WTC11 (cell line): ENCODE results near the gene ZDHHC14. TPM values are rescaled to one million over a fixed set of nuclear protein-coding genes. Genes with fewer than 3 reads are reported as not detected.
A peak's percentile ranks its signal among the peaks of the same experiment; 100 is the strongest.

ENCODE experiments used
- ATAC-seq: fragments of 200-7000 bp; cut with Tn5 transposase; 2 replicates; pipeline ENCODE4 v1.10.0; 2021; ENCODE audit warnings: mild to moderate bottlenecking, moderate library complexity
- CTCF ChIA-PET: fragments of 300-600 bp; sonication (Branson Sonifier 250); formaldehyde crosslinking; loops from one replicate; lab custom pipeline; 2021; ENCODE audit warnings: antibody characterized with exemption; lab: Charles Lee
- POLR2A ChIA-PET: fragments of 350-600 bp; sonication (Branson Sonifier 250); formaldehyde crosslinking; loops from one replicate; lab custom pipeline; 2021; ENCODE audit warnings: antibody characterized with exemption; lab: Charles Lee
- DNase-seq: peaks from one replicate; pipeline ENCODE4 v3.0.0; 2021; ENCODE audit warnings: low spot score
- H3K27ac Mint-ChIP-seq: 2 replicates; pipeline ENCODE4 v1.8.0; 2021; ENCODE audit warnings: mixed read lengths
- H3K27me3 Mint-ChIP-seq: 2 replicates; pipeline ENCODE4 v1.8.0; 2021; ENCODE audit warnings: low read depth, mild to moderate bottlenecking, moderate library complexity, mixed read lengths
- H3K36me3 Mint-ChIP-seq: 2 replicates; pipeline ENCODE4 v1.8.0; 2021; ENCODE audit warnings: mixed read lengths
- H3K4me1 Mint-ChIP-seq: 2 replicates; pipeline ENCODE4 v1.8.0; 2022; ENCODE audit warnings: mixed read lengths
- H3K4me3 Mint-ChIP-seq: 2 replicates; pipeline ENCODE4 v1.8.0; 2021; ENCODE audit warnings: mild to moderate bottlenecking, moderate library complexity, mixed read lengths
- H3K9me3 Mint-ChIP-seq: 2 replicates; pipeline ENCODE4 v1.8.0; 2021; ENCODE audit warnings: mixed read lengths
- ELF4 ChIP-seq: sonication (generic); formaldehyde crosslinking; IDR thresholded peaks from 2 replicates; pipeline ENCODE4 v1.8.1; 2022; ENCODE audit warnings: low read depth, mild to moderate bottlenecking, moderate library complexity, missing genetic modification reagents
- EMX1 ChIP-seq: fragments of 250-450 bp; sonication (Bioruptor Pico); IDR thresholded peaks from 2 replicates; pipeline ENCODE4 v1.8.0; 2021; ENCODE audit warnings: mild to moderate bottlenecking
- ETV6 ChIP-seq: sonication (generic); formaldehyde crosslinking; IDR thresholded peaks from 2 replicates; pipeline ENCODE4 v1.8.1; 2022; ENCODE audit warnings: mild to moderate bottlenecking, missing genetic modification reagents
- FOXK1 ChIP-seq: sonication (generic); formaldehyde crosslinking; IDR thresholded peaks from 2 replicates; pipeline ENCODE4 v1.8.0; 2022; ENCODE audit warnings: mild to moderate bottlenecking, moderate library complexity, missing genetic modification reagents
- FOXP1 ChIP-seq: sonication (generic); formaldehyde crosslinking; IDR thresholded peaks from 2 replicates; pipeline ENCODE4 v1.8.0; 2022; ENCODE audit warnings: missing genetic modification reagents, mild to moderate bottlenecking, moderate library complexity, borderline replicate concordance
- HMGA2 ChIP-seq: fragments of 250-450 bp; sonication (Bioruptor Pico); IDR thresholded peaks from 2 replicates; pipeline ENCODE4 v1.4.0; 2021; ENCODE audit warnings: mild to moderate bottlenecking, moderate library complexity
- JAZF1 ChIP-seq: fragments of 250-450 bp; sonication (Bioruptor Pico); IDR thresholded peaks from 2 replicates; pipeline ENCODE4 v1.9.0; 2021; ENCODE audit warnings: moderate library complexity, mild to moderate bottlenecking, inconsistent platforms
- NR1H2 ChIP-seq: sonication (generic); formaldehyde crosslinking; IDR thresholded peaks from 2 replicates; pipeline ENCODE4 v1.9.0; 2021; ENCODE audit warnings: mild to moderate bottlenecking, moderate library complexity, missing genetic modification reagents
- PRRX2 ChIP-seq: fragments of 250-450 bp; sonication (Bioruptor Pico); IDR thresholded peaks from 2 replicates; pipeline ENCODE4 v1.8.0; 2021; ENCODE audit warnings: mild to moderate bottlenecking
- ZBTB21 ChIP-seq: sonication (generic); formaldehyde crosslinking; IDR thresholded peaks from 2 replicates; pipeline ENCODE4 v1.8.1; 2023; ENCODE audit warnings: mild to moderate bottlenecking, missing genetic modification reagents, borderline replicate concordance
- ZNF396 ChIP-seq: fragments of 250-450 bp; sonication (Bioruptor Pico); IDR thresholded peaks from 2 replicates; pipeline ENCODE4 v1.8.0; 2021; ENCODE audit warnings: mild to moderate bottlenecking, moderate library complexity, borderline replicate concordance
- ZNF416 ChIP-seq: fragments of 250-450 bp; sonication (Bioruptor Pico); IDR thresholded peaks from 2 replicates; pipeline ENCODE4 v1.9.0; 2021; ENCODE audit warnings: mild to moderate bottlenecking, inconsistent platforms
- total RNA-seq: library from RNA; stranded (reverse); gene quantifications from 3 replicates; pipeline ENCODE4 v1.2.3, GENCODE V29; 2021
- TF ChIP-seq, protein P1 (sequence below): sonication (generic); formaldehyde crosslinking; IDR thresholded peaks from 2 replicates; pipeline ENCODE4 v1.8.1; 2023; ENCODE audit warnings: mild to moderate bottlenecking, missing genetic modification reagents
- TF ChIP-seq, protein P2 (sequence below): sonication (generic); formaldehyde crosslinking; conservative IDR thresholded peaks from 2 replicates; pipeline ENCODE4 v1.8.1; 2022; ENCODE audit warnings: mild to moderate bottlenecking, missing genetic modification reagents
- TF ChIP-seq, protein P3 (sequence below): fragments of 250-450 bp; sonication (Bioruptor Pico); IDR thresholded peaks from 2 replicates; pipeline ENCODE4 v1.9.0; 2021; ENCODE audit warnings: moderate library complexity, mild to moderate bottlenecking, inconsistent platforms, borderline replicate concordance
- TF ChIP-seq, protein P4 (sequence below): fragments of 250-450 bp; sonication (Bioruptor Pico); IDR thresholded peaks from 2 replicates; pipeline ENCODE4 v1.9.0; 2021; ENCODE audit warnings: mild to moderate bottlenecking, borderline replicate concordance
- TF ChIP-seq, protein P5 (sequence below): sonication (generic); formaldehyde crosslinking; IDR thresholded peaks from 2 replicates; pipeline ENCODE4 v1.8.1; 2022; ENCODE audit warnings: low read depth, missing genetic modification reagents, borderline replicate concordance
- TF ChIP-seq, protein P6 (sequence below): sonication (generic); formaldehyde crosslinking; conservative IDR thresholded peaks from 2 replicates; pipeline ENCODE4 v1.8.1; 2023; ENCODE audit warnings: mild to moderate bottlenecking, low read depth, missing genetic modification reagents, moderate library complexity
- TF ChIP-seq, protein P7 (sequence below): sonication (generic); formaldehyde crosslinking; IDR thresholded peaks from 2 replicates; pipeline ENCODE4 v1.8.1; 2022; ENCODE audit warnings: missing genetic modification reagents, borderline replicate concordance

ZDHHC14 gene
- total RNA-seq, 1 experiment from 2014 or later, result 6.6 TPM

DNA sequence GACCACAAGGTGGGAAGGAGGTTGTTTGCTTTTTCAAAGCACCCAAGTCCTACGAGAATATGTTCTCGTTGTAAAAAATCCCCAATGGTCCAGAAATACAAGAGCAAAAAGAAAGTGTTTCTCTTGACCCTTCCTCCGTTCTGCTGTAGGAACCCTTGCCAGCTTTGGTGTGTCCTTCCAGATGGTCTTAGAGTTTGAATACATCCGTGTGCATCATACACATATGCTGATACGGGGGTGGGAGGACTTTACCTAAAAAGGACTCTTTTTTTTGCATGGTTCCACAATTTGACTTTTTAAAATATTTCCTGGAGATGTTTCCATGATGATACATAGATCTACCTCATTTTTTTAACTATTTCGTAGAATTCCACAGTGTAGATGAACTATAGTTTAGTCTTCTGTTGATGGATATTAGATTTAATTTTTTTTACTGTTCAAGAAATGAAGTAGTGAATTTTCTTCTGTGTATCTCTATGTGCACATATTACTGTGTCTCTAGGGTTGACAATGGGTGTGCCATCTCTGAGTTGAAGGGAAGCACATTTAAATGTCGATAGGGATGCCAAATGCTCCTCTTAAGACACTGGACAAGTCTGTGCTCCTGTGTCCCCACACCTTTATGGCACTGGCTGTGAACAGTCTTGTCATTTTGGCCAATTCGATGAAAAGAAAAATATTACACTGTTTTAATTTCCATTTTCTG is 259.9 kb downstream of the ZDHHC14 start:
- ATAC-seq (no peak), DNase-seq (no peak)
- ChIA-PET POLR2A (no interaction called here), CTCF (no interaction called here)
- Mint-ChIP-seq H3K9me3 (no peaks in the 10 kb centered on the region), H3K27me3 (no peaks in the 10 kb centered on the region), H3K4me1 (peaks cover 1% of the 10 kb centered on the region), H3K27ac (peak overlapping the region; percentile 23; the same call in 1 of the 2 replicates), H3K4me3 (no peak overlapping the region), H3K36me3 (no peaks in the 10 kb centered on the region)
- TF ChIP-seq FOXK1 (no peak), ZBTB21 (CRISPR knock-in tag) (no peak), HMGA2 (CRISPR knock-in tag) (no peak), ZNF396 (CRISPR knock-in tag) (no peak), JAZF1 (CRISPR knock-in tag) (no peak), ZNF416 (CRISPR knock-in tag) (no peak), EMX1 (no peak), ELF4 (CRISPR knock-in tag) (no peak), NR1H2 (no peak), FOXP1 (CRISPR knock-in tag) (no peak), ETV6 (CRISPR knock-in tag) (no peak), PRRX2 (CRISPR knock-in tag) (no peak)
- TF ChIP-seq, protein P1, sequence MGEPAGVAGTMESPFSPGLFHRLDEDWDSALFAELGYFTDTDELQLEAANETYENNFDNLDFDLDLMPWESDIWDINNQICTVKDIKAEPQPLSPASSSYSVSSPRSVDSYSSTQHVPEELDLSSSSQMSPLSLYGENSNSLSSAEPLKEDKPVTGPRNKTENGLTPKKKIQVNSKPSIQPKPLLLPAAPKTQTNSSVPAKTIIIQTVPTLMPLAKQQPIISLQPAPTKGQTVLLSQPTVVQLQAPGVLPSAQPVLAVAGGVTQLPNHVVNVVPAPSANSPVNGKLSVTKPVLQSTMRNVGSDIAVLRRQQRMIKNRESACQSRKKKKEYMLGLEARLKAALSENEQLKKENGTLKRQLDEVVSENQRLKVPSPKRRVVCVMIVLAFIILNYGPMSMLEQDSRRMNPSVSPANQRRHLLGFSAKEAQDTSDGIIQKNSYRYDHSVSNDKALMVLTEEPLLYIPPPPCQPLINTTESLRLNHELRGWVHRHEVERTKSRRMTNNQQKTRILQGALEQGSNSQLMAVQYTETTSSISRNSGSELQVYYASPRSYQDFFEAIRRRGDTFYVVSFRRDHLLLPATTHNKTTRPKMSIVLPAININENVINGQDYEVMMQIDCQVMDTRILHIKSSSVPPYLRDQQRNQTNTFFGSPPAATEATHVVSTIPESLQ (CRISPR knock-in tag), result no peak
- TF ChIP-seq, protein P2, sequence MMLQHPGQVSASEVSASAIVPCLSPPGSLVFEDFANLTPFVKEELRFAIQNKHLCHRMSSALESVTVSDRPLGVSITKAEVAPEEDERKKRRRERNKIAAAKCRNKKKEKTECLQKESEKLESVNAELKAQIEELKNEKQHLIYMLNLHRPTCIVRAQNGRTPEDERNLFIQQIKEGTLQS (CRISPR knock-in tag), result no peak
- TF ChIP-seq, protein P3, sequence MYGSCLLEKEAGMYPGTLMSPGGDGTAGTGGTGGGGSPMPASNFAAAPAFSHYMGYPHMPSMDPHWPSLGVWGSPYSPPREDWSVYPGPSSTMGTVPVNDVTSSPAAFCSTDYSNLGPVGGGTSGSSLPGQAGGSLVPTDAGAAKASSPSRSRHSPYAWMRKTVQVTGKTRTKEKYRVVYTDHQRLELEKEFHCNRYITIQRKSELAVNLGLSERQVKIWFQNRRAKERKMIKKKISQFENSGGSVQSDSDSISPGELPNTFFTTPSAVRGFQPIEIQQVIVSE (CRISPR knock-in tag), result no peak
- TF ChIP-seq, protein P4, sequence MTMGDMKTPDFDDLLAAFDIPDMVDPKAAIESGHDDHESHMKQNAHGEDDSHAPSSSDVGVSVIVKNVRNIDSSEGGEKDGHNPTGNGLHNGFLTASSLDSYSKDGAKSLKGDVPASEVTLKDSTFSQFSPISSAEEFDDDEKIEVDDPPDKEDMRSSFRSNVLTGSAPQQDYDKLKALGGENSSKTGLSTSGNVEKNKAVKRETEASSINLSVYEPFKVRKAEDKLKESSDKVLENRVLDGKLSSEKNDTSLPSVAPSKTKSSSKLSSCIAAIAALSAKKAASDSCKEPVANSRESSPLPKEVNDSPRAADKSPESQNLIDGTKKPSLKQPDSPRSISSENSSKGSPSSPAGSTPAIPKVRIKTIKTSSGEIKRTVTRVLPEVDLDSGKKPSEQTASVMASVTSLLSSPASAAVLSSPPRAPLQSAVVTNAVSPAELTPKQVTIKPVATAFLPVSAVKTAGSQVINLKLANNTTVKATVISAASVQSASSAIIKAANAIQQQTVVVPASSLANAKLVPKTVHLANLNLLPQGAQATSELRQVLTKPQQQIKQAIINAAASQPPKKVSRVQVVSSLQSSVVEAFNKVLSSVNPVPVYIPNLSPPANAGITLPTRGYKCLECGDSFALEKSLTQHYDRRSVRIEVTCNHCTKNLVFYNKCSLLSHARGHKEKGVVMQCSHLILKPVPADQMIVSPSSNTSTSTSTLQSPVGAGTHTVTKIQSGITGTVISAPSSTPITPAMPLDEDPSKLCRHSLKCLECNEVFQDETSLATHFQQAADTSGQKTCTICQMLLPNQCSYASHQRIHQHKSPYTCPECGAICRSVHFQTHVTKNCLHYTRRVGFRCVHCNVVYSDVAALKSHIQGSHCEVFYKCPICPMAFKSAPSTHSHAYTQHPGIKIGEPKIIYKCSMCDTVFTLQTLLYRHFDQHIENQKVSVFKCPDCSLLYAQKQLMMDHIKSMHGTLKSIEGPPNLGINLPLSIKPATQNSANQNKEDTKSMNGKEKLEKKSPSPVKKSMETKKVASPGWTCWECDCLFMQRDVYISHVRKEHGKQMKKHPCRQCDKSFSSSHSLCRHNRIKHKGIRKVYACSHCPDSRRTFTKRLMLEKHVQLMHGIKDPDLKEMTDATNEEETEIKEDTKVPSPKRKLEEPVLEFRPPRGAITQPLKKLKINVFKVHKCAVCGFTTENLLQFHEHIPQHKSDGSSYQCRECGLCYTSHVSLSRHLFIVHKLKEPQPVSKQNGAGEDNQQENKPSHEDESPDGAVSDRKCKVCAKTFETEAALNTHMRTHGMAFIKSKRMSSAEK (CRISPR knock-in tag), result no peak
- TF ChIP-seq, protein P5, sequence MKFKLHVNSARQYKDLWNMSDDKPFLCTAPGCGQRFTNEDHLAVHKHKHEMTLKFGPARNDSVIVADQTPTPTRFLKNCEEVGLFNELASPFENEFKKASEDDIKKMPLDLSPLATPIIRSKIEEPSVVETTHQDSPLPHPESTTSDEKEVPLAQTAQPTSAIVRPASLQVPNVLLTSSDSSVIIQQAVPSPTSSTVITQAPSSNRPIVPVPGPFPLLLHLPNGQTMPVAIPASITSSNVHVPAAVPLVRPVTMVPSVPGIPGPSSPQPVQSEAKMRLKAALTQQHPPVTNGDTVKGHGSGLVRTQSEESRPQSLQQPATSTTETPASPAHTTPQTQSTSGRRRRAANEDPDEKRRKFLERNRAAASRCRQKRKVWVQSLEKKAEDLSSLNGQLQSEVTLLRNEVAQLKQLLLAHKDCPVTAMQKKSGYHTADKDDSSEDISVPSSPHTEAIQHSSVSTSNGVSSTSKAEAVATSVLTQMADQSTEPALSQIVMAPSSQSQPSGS (CRISPR knock-in tag), result no peak
- TF ChIP-seq, protein P6, sequence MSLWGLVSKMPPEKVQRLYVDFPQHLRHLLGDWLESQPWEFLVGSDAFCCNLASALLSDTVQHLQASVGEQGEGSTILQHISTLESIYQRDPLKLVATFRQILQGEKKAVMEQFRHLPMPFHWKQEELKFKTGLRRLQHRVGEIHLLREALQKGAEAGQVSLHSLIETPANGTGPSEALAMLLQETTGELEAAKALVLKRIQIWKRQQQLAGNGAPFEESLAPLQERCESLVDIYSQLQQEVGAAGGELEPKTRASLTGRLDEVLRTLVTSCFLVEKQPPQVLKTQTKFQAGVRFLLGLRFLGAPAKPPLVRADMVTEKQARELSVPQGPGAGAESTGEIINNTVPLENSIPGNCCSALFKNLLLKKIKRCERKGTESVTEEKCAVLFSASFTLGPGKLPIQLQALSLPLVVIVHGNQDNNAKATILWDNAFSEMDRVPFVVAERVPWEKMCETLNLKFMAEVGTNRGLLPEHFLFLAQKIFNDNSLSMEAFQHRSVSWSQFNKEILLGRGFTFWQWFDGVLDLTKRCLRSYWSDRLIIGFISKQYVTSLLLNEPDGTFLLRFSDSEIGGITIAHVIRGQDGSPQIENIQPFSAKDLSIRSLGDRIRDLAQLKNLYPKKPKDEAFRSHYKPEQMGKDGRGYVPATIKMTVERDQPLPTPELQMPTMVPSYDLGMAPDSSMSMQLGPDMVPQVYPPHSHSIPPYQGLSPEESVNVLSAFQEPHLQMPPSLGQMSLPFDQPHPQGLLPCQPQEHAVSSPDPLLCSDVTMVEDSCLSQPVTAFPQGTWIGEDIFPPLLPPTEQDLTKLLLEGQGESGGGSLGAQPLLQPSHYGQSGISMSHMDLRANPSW, result no peak
- TF ChIP-seq, protein P7, sequence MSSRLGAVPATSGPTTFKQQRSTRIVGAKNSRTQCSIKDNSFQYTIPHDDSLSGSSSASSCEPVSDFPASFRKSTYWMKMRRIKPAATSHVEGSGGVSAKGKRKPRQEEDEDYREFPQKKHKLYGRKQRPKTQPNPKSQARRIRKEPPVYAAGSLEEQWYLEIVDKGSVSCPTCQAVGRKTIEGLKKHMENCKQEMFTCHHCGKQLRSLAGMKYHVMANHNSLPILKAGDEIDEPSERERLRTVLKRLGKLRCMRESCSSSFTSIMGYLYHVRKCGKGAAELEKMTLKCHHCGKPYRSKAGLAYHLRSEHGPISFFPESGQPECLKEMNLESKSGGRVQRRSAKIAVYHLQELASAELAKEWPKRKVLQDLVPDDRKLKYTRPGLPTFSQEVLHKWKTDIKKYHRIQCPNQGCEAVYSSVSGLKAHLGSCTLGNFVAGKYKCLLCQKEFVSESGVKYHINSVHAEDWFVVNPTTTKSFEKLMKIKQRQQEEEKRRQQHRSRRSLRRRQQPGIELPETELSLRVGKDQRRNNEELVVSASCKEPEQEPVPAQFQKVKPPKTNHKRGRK, result no peak
